HCT116 (cell line): ENCODE results near the gene FLT3. TPM values are rescaled to one million over a fixed set of nuclear protein-coding genes. Genes with fewer than 3 reads are reported as not detected.

Experiments used
- ATAC-seq: fragments of 200-7000 bp; cut with Tn5 transposase; 2 replicates; pipeline ENCODE4 v1.9.1; 2020; ENCODE audit warnings: mild to moderate bottlenecking, moderate library complexity
- BruUV-seq: library from RNA; stranded (reverse); fragments of 400-500 nt; replicated peaks from 2 replicates; lab custom pipeline; 2021; lab: Mats Ljungman, UMichigan
- CTCF ChIA-PET: fragments of 300-600 bp; sonication (Branson Sonifier 250); formaldehyde crosslinking; loops from one replicate; lab custom pipeline; 2021; ENCODE audit warnings: antibody characterized with exemption; lab: Charles Lee
- POLR2A ChIA-PET: fragments of 300-600, 350-600 bp; sonication (Branson Sonifier 250); formaldehyde crosslinking; loops from one replicate; lab custom pipeline; 2021; ENCODE audit warnings: antibody characterized with exemption; lab: Charles Lee
- RAD21 ChIA-PET, 2 experiments: fragments of 300-600 bp; sonication (Branson Sonifier 250); formaldehyde crosslinking; loops; one replicate each; lab custom pipeline; 2023; ENCODE audit warnings: low total read pairs in 2 of 2; ENCODE audit not compliant: uncharacterized antibody in 2 of 2, unreplicated experiment in 2 of 2, low non-redundant PET in 1 of 2; lab: Charles Lee
- DNase-seq: peaks from one replicate; pipeline ENCODE4 v3.0.0-alpha.2; 2010; ENCODE audit warnings: low read depth, low spot score
- H2AFZ ChIP-seq: fragments of 200-600 bp; shearing (Covaris generic), sonication (generic); 2 replicates; pipeline ENCODE4 v1.6.1; 2017; ENCODE audit warnings: low read depth, mixed run types, mixed read lengths, antibody characterized with exemption, low read length; ENCODE audit not compliant: poor library complexity, severe bottlenecking
- H3K27ac ChIP-seq: 2 replicates; pipeline ENCODE4 v1.5.1; 2012; ENCODE audit warnings: low read depth, low read length
- H3K27me3 ChIP-seq: fragments of 200-600 bp; sonication (generic); 2 replicates; pipeline ENCODE4 v1.6.1; 2016; ENCODE audit warnings: mixed run types, low read length, mixed read lengths; ENCODE audit not compliant: insufficient read depth
- H3K36me3 ChIP-seq, 2 experiments: fragments of 200-500 bp in 1 of 2; fragments of 200-600 bp in 1 of 2; sonication (Bioruptor generic) in 1 of 2; sonication (generic) in 1 of 2; 2 replicates each; pipeline versions ENCODE4 v1.5.1 to v1.6.1; 2014 to 2016; ENCODE audit warnings: low read length in 2 of 2, inconsistent platforms in 1 of 2, mixed read lengths in 1 of 2, mixed run types in 1 of 2; ENCODE audit not compliant: insufficient read depth in 2 of 2, control insufficient read depth in 1 of 2
- H3K4me1 ChIP-seq, 2 experiments: fragments of 200-600 bp in 1 of 2; sonication (generic) in 1 of 2; 2 replicates each; pipeline versions ENCODE4 v1.5.1 to v1.6.1; 2012 to 2017; ENCODE audit warnings: low read length in 2 of 2, inconsistent platforms in 1 of 2, mild to moderate bottlenecking in 1 of 2, mixed read lengths in 1 of 2, mixed run types in 1 of 2, moderate library complexity in 1 of 2; ENCODE audit not compliant: insufficient read depth in 2 of 2, control insufficient read depth in 1 of 2
- H3K4me2 ChIP-seq: fragments of 200-600 bp; sonication (generic); 2 replicates; pipeline ENCODE4 v1.6.1; 2017; ENCODE audit warnings: mixed run types, low read length, mixed read lengths
- H3K4me3 ChIP-seq, 2 experiments: fragments of 200-600 bp in 1 of 2; sonication (generic) in 1 of 2; replicated peaks in 1 of 2; 2 replicates each; pipeline ENCODE4 v1.5.1; 2011 to 2016; ENCODE audit warnings: low read length in 2 of 2, control low read depth in 1 of 2, low read depth in 1 of 2, mild to moderate bottlenecking in 1 of 2, mixed read lengths in 1 of 2, mixed run types in 1 of 2
- H3K79me2 ChIP-seq: fragments of 200-600 bp; sonication (generic); 2 replicates; pipeline ENCODE4 v1.6.1; 2017; ENCODE audit warnings: mild to moderate bottlenecking, mixed run types, low read length, moderate library complexity, mixed read lengths; ENCODE audit not compliant: insufficient read depth
- H3K9ac ChIP-seq: fragments of 200-600 bp; sonication (generic); 2 replicates; pipeline ENCODE4 v1.6.1; 2016; ENCODE audit warnings: low read length, mixed read lengths
- H3K9me2 ChIP-seq: fragments of 200-600 bp; sonication (generic), shearing (Covaris generic); 2 replicates; pipeline ENCODE4 v1.6.1; 2017; ENCODE audit warnings: mixed run types, mild to moderate bottlenecking, moderate library complexity; ENCODE audit not compliant: insufficient read depth
- H3K9me3 ChIP-seq, 2 experiments: fragments of 200-500 bp in 1 of 2; fragments of 200-600 bp in 1 of 2; sonication (Bioruptor generic) in 1 of 2; sonication (generic) in 1 of 2; 2 replicates each; pipeline ENCODE4 v1.6.1; 2014 to 2017; ENCODE audit warnings: low read length in 2 of 2, mixed read lengths in 2 of 2, inconsistent platforms in 1 of 2, low read depth in 1 of 2, mild to moderate bottlenecking in 1 of 2, mixed run types in 1 of 2, moderate library complexity in 1 of 2; ENCODE audit not compliant: control insufficient read depth in 1 of 2, insufficient read depth in 1 of 2
- H4K20me1 ChIP-seq: fragments of 200-600 bp; sonication (generic), shearing (Covaris generic); 2 replicates; pipeline ENCODE4 v1.6.1; 2017; ENCODE audit warnings: mixed run types, mild to moderate bottlenecking, moderate library complexity; ENCODE audit not compliant: insufficient read depth
- CBX3 ChIP-seq: IDR thresholded peaks from 2 replicates; pipeline ENCODE4 v1.6.1; 2012; ENCODE audit warnings: low read depth
- ELF1 ChIP-seq: IDR thresholded peaks from 2 replicates; pipeline ENCODE4 v1.6.1; 2012; ENCODE audit warnings: low read depth, borderline replicate concordance
- EZH2 ChIP-seq: fragments of 200-600 bp; sonication (generic); IDR thresholded peaks from 2 replicates; pipeline ENCODE4 v1.6.1; 2017; ENCODE audit warnings: antibody characterized with exemption, mixed run types
- TCF7L2 ChIP-seq: IDR thresholded peaks from 2 replicates; pipeline ENCODE4 v1.7.0; 2011; ENCODE audit warnings: borderline replicate concordance, inconsistent platforms; ENCODE audit not compliant: insufficient read depth, insufficient read length; ENCODE audit errors: extremely low read depth
- YY1 ChIP-seq: IDR thresholded peaks from 2 replicates; pipeline ENCODE4 v1.6.1; 2011; ENCODE audit warnings: low read length, low read depth, moderate library complexity, mild to moderate bottlenecking; ENCODE audit not compliant: insufficient replicate concordance; ENCODE audit errors: extremely low read depth
- ZNF274 ChIP-seq: fragments of 200-500 bp; sonication (Bioruptor generic); IDR thresholded peaks from 2 replicates; pipeline ENCODE4 v1.6.1; 2014; ENCODE audit warnings: mild to moderate bottlenecking, low read depth, low read length, inconsistent platforms
- intact Hi-C: fragments of 100-400 bp; cut with micrococcal nuclease; formaldehyde crosslinking; loops from 2 replicates; pipeline ENCODE4 v1.10.0; 2022
- total RNA-seq: library from RNA; stranded (reverse); gene quantifications from one replicate; pipeline ENCODE4 v1.2.1, GENCODE V29; 2021; ENCODE audit not compliant: unreplicated experiment
- TF ChIP-seq, protein P1 (sequence below), 3 experiments: fragments of 200-600 bp in 1 of 3; sonication (generic) in 1 of 3; IDR thresholded peaks in 2 of 3; conservative IDR thresholded peaks in 1 of 3; 2 replicates each; pipeline ENCODE4 v1.5.1; 2012 to 2017; ENCODE audit warnings: low read depth in 2 of 3, low read length in 2 of 3, antibody characterized with exemption in 1 of 3, borderline replicate concordance in 1 of 3, control low read depth in 1 of 3, mild to moderate bottlenecking in 1 of 3, mixed read lengths in 1 of 3, mixed run types in 1 of 3, moderate library complexity in 1 of 3; ENCODE audit not compliant: insufficient read depth in 1 of 3

The FLT3 gene
- total RNA-seq, 1 experiment from 2014 or later, result 0.17 TPM

GRCh38 chr13:27966641-27967202, 133.7 kb downstream of the FLT3 start:
- no TSS peak for BruUV-seq
- RAD21 ChIA-PET, result no interaction called here
- H3K27me3 ChIP-seq, result no peaks in the 10 kb centered on the region

More at GRCh38 chr13:27966641-27967202, 133.7 kb downstream of the FLT3 start:
- Histone ChIP-seq H3K4me1 (peaks cover 6 to 20% of the 10 kb centered on the region in 2 experiments; a peak in 3 of 4 replicates), H3K36me3 (peaks cover 0 to 4% of the 10 kb centered on the region in 2 experiments; a peak in 1 of 4 replicates), H3K9me2 (no peaks in the 10 kb centered on the region), H3K27ac (no peak overlapping the region), H3K4me2 (peak overlapping the region; percentile 97), H3K79me2 (peaks cover 40% of the 10 kb centered on the region), H3K4me3 (peak overlapping the region in 1 of 2 experiments; percentile 84; a peak in 1 of 4 replicates), H2AFZ (no peak overlapping the region), H4K20me1 (no peaks in the 10 kb centered on the region), H3K9ac (no peak overlapping the region), H3K9me3 (no peaks in the 10 kb centered on the region)
- POLR2A ChIA-PET, result no interaction called here
- intact Hi-C loops, result loop anchor here (5.0 kb wide), 1 partner anchor 584 kb away; no protein-coding TSS in a partner anchor
- CTCF ChIA-PET, result interaction anchor here (1.9 kb wide), 1 partner anchor 136 kb away, joined by 11 read pairs; no protein-coding TSS in a partner anchor
- DNase-seq (no peak), ATAC-seq (no peak)
- TF ChIP-seq YY1 (no peak), TCF7L2 (no peak), EZH2 (no peak), ELF1 (no peak), CBX3 (no peak), ZNF274 (no peak)
- TF ChIP-seq, protein P1, sequence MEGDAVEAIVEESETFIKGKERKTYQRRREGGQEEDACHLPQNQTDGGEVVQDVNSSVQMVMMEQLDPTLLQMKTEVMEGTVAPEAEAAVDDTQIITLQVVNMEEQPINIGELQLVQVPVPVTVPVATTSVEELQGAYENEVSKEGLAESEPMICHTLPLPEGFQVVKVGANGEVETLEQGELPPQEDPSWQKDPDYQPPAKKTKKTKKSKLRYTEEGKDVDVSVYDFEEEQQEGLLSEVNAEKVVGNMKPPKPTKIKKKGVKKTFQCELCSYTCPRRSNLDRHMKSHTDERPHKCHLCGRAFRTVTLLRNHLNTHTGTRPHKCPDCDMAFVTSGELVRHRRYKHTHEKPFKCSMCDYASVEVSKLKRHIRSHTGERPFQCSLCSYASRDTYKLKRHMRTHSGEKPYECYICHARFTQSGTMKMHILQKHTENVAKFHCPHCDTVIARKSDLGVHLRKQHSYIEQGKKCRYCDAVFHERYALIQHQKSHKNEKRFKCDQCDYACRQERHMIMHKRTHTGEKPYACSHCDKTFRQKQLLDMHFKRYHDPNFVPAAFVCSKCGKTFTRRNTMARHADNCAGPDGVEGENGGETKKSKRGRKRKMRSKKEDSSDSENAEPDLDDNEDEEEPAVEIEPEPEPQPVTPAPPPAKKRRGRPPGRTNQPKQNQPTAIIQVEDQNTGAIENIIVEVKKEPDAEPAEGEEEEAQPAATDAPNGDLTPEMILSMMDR (IDR thresholded peaks at IDR 0.05 in 2 of 3, conservative IDR thresholded peaks at IDR 0.05 in 1 of 3; ENCODE audit: borderline replicate concordance in 1 of 3, insufficient read depth in 1 of 3, low read depth in 2 of 3, low read length in 2 of 3), result no peak
